NCI-H1048 (cell line): ENCODE results near the gene PWWP2B.

ENCODE experiments used
- DNase-seq: peaks from one replicate; lab custom pipeline; 2025; lab: John Stamatoyannopoulos, UW

Gene PWWP2B

DNA sequence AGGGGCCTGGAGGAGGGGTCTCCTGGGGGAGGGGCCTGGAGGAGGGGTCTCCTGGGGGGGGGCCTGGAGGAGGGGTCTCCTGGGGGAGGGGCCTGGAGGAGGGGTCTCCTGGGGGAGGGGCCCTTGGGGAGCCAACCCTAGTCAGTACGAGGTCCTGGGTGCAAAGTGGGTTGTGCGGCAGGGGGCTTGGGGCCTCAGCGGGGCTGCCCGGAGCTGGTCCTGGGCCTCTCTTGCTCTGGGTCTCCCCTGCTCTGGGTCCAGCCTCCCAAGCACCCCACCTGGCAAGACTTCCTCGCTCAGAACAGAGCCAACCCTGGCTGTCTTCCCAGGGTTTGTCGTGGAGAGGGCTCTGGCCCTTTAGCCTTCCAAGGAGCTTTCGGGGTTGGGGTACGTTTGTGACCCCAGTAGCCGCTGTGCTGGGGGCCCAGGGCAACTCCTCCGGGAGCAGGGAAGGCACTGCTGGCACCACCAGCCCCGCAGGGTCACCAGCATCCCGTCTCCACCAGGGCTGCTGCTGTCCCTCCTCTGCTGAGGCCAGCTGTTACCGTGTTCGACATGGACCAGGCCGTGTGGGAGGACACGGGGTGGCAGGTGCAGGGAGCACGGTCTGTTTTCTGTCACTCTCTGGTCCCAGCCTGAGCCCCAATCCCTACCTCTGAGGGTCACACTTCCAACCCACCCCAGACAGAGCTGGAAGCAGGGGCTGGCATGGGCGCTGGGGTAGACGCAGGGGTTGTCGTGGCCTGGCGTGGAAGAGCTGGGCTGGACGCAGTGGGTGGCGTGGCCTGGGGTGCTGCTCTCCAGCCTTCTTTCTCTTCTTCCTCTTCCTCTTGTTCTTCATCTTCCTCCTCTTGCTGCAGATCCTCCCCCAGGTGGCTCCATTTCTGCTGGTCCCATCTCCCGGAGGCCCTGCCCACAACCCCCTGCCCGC is 22.8 kb downstream of the PWWP2B start:
- DNase-seq = no peak

DNA sequence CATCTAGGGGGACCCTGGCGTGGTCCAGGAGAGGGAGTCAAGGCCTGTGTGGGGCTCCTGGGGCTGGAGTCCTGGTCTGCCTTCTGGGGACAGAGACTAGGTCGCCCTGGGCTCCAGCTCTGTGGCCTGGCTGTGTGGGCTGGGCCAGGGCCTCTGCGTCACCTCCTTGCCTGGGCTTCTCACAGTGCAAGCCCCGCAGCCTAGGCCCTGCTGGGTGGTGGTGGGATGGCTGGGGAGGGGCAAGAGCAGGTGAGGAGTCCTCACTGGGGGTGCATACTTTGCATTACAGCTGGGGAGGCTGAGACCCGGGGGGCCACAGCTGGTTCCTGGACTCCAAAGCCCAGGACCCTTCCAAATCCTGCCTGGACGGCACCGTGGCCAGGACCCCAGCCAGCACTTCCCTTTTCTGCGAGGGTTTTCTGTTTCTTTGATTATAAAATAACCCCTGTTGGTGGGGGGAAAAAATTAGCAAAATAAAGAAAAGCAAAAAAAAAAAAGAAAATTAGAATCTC is 23.5 kb downstream of the PWWP2B start:
- no peak for DNase-seq

DNA sequence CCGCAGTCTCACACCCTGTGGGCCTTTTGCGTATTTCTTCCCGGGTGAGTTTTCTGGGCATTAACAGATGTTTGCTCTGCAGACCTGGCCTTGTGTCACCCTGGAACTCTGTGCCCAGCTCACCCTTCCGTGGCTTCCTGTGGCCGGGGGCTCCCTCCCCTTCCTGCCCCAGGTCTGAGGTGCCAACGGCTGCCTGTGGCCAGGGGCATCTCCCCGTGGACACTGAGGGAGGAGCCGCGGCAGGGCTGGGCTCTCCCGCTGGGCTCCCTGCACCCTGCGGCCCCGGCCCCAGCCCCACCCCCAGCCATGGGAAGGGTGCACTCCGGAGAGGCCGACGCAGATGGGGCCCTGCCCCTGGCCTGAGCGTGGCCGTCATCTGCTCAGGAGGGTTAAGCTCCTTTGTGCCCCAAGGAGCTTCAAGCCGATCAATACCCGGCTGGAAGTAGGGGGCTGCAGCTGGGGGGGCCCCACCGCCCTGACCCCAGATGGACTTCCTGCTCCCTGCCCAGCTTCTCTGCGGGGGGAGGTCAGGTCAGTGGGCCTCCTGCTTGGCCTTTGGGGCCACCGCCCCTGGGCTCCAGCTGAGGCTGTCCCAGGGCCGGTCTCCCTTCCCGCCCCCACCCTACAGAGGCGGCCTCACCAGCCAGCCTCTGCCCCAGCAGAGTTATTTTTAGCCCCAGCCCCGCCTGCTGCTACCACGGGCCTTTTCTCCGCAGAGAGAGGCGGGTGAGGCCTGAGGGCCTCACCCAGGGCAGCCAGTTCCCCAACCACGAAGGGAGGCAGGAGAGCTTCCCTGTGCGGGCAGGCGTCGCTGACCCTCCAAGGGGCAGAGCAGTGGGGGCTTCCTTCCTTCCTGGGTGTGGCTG is 24.2 kb downstream of the PWWP2B start:
- DNase-seq = no peak

DNA sequence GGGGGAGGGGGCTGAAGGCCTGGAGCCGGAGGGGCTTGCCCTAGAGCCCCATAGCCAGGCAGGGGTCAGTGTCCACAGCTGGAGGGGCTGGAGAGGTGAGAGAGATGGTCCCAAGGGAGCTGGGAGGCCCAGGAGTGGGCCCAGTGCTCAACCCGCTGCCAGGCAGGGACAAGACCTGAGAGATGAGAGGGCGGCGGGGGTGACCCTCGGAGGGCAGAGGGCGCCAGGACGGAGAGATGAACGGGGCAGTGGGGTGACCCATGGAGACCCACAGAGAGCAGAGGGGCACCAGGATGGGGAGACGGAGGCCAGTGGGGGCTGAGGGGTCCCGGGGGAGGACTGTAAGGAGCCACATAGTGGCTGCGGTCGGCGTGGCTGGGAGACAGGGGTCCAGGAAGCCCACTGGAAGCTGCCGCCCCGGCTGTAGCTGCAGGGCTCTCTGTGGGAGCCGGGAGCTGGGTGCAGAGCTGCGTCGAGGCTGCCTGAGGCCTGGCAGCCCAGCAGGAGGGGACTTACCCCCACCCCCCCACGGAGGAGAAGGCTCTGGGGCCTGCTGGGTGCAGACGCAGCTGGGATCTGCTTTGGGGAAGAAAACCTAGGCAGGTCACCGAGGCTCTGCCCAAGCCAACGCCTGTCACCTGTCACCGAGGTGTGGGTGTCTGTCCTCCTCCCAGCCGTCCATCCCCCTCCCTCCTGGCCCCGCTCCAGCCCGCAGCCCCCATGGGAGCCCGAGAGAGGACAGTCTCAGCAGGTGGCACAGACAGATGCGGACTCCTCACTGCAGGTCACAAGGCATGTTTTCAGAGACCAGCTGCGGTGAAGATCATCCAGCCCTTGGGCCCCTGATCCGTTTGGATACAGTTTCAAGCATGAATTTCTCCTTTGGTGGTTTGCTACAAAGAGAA is 25.1 kb downstream of the PWWP2B start:
- no peak for DNase-seq

DNA sequence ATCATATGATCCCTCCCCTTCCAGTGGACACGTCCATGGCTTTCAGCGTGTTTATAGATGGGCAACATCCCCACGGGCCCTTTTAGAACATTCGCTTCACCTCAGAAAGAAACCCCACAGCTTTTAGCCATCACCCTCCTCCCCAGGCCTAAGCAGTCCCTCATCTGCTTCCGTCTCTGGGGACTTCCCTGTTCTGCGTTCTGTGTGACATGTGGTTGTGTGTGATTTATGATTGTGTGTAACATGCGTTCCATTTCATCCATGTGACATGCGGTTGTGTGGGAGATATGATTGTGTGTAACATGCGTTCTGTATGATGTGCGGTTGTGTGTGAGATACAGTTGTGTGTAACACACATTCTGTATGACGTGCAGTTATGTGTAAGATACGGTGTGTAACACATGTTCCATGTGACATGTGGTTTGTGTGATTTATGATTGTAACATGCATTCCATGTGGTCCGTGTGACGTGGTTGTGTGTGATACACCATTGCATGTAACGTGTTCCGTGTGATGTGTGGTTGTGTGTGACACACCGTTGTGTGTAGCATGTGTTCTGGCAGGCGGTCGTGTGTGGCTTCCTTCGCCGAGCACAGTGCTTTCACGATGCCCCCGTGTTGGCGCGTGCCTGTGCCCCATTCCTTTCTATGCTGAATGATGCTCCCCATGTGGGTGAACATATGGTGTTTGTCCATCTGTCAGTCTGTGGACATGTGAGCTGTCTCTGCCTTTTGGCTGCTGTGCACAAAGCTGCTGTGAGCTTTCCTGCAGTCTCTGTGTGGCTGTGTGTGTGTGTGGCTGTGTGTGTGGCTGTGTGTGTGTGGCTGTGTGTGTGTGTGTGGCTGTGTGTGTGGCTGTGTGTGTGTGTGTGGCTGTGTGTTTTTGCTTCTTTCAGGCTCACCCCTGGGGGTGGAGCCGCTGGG is 26.2 kb downstream of the PWWP2B start:
- DNase-seq = no peak

DNA sequence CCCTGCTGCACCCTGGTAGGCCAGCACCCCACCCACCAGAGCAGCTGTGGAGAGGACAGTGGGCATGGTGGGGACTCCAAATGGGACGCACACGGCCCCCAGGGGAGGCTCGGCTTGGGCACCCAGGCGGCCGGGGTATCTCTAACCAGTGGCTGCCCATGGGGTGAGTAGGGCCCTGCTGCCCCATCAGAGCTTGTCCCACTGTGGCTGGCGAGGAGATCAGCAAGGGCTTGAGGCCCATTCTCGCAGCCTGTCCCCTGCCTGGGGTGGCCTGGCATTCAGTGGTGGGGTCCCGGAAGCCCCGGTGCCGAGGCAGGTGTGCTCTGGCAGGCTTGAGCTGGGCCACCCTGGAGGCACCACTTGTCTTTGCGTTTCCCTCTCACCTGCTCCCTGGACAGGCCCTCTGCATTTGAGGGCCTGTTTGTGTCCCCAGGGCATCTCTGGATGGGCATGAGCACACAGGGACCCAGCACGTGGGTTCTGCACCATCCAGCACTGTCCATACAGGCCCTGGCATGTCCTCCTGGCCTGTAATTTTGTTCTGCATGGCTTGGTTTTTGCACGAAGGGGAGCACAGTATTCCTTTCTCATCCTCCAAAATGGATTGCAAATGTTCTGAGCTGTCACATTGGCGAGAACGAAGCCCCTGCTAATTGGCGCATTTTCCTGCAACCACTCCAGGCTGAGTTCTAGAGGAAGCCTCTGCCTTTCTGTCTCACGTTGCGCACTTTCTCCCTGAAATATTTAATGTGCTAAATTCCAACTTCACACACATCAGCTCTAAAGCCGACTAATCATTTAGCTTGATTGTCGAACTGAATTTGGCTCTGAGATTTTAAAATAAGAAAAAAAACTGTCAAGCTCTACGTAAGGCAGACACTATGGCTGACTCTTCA is 27.2 kb downstream of the PWWP2B start:
- no peak for DNase-seq

DNA sequence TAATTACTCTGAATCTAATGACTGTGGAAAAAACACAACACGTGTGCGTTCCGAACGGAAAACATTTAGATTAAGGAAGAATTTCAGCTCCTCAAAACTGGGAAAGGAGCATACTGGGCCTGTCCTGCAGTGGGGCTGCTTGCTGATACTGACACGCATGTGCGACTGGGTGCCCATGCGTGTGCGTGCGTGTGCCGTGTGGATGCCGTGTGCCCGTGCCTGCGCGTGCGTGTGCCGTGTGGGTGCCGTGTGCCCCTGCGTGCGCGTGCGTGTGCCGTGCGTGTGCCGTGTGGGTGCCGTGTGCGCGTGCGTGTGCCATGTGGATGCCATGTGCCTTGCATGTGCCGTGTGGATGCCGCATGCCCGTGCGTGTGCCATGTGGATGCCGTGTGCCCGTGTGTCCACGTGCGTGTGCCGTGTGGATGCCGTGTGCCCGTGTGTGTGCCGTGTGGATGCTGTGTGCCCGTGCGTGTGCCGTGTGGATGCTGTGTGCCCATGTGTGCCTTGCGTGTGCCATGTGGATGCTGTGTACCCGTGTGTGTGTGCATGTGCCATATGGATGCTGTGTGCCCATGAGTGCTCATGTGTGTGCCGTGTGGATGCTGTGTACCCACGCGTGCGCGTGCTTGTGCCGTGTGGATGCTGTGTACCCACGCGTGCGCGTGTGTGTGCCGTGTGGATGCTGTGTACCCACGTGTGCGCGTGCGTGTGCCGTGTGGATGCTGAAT is 28.2 kb downstream of the PWWP2B start:
- DNase-seq = no peak

DNA sequence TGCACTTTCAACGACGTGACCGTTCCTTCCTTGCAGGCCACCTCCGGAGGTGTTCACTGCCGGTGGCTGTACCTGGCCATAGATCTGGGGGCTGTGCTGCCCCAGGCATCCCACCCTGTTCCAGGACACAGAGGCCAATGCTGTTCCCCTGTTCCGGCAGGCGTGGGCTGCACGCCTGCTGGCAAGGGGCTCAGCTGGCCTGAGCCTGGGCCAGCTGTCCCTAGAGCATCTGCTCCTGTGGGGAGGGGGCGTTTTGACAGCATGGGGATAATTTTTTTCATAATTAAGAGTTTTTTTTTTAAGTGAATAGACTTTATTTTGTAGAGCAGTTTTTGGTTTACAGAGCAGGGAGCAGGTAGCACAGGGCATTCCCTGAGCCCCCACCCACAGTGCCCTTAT is 28.8 kb downstream of the PWWP2B start:
- DNase-seq = no peak

DNA sequence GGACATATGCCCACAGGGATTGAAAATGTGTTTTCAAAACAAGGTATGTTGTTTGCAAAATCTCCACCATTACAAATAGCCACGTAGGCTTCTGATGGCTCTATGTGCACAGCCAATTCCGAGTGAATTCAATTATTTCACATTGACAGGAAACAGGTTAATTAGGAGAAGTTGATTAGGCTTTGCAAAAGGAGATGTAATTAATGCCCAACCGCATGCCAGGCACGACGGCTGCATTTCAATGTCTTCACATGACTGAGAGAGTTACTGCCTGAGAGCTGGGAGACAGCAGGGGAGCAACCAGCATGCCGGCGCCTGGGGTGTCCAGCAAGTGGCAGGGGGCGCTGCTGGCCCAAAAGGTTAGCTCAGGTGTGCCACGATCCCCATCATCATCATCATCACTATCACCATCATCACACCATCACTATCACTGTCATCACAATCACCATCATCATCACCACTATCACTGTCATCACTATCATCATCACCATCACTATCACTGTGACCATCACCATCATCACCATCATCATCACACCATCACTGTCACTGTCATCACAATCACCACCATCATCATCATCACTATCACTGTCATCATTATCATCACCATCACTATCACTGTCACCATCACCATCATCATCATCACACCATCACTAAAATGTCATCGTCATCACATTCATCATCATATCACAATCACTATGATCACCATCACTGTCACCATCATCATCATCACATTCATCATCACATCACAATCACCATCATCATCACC is 30.2 kb downstream of the PWWP2B start:
- DNase-seq = no peak

DNA sequence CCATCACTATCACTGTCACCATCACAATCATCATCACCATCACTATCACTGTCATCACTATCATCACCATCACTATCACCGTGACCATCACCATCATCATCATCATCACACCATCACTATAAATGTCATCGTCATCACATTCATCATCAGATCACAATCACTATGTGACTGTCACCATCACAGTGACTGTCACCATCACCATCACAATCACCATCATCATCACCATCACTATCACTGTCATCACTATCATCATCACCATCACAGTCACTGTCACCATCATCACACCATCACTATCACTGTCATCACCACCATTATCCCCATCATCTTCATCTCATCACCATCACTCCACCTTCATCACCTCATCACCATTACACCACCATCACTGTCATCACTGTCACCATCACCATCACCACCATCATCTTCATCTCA is 31.0 kb downstream of the PWWP2B start:
- no peak for DNase-seq

DNA sequence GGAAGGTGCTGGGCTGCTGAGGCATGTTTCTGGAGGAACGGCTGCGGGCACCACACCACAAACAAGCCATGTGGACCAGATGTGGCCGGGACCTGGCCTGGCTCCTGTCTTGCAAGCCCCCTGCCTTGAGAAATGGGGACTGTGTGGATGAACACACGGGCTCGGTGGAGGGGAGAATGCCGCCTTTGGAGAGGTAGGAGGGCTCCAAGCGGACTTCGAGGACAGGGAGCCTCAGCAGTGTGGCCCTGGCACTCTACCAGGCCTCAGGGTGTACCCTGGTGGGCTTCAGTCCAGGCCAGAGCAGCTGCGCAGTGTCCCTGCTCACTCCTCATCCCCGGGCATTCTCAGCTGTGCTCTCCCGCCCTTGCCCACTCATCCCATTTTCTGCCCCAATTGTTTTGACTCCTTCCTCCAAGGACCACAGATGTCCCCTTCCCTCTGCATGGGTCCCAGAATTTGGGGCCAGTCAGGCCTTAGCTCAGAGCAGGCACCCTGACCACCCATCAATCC is 31.5 kb downstream of the PWWP2B start:
- DNase-seq = no peak

DNA sequence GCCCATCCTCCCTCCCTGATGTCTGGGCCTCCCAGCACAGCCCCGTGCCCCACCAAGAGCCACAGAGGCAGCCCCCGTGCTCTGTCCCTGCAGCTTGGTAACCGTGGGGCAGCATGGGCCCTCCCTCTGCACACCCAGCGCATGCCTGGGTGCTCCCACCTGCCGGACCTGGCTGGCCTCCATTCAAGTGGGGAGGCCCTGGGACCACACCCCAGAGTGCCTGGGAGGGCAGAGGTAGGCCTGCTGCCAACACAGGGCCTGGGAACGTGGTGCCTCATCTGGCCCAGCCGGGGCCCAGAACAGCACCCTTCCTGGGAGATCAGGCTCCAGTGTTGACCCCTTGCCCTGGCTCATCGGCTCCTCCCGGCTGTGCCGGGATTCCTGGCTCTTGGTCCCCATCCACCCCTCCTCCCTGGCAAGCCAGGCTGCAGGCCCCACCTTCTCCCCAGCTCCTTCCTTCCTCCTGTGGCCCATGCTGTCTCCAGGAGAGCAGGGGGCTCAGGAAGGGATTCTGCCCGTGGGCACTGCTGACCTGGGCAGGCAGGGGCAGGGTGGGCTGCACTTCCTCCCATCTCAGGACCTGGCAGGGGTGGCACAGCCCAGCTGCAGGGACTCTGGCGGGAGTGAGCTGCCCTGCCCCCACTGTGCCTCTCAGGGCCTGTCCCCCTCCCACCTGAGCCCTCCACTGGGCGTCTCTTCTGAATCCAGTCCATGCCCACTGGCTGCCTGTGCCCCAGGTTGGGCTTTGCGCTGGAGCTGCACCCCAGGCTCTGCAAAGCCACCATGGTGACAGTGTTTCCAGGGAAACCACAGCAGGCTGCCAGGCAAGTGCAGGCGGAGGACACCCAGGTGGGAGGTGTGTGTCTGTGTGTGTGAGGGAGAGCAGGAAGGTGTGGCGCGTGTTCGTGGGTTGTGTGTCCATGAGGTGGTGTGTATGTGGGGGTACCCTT is 32.6 kb downstream of the PWWP2B start:
- DNase-seq = no peak

DNA sequence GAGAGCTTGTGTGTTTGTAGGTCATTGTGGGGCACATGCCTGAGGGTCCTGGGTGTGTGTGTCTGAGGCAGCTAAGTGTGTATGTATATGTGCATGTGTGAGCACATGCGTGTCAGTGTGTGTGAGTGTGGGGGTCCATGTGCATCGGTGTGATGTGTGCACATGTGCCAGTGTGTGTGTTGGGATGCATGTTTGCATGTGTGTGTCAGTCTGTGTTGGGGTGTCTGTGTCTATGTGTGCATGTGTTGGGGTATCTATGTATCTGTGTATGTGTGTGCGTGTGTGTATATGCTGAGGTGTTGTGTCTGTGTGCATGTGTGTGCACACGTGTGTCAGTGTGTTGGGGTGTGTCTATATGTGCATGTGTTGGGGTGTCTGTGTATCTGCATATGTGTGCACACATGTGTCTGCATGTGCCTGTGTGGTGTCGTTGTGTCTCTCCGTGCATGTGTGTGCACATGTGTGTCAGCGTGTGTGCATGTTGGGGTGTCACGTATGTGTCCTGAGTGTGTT is 33.3 kb downstream of the PWWP2B start:
- DNase-seq = no peak

DNA sequence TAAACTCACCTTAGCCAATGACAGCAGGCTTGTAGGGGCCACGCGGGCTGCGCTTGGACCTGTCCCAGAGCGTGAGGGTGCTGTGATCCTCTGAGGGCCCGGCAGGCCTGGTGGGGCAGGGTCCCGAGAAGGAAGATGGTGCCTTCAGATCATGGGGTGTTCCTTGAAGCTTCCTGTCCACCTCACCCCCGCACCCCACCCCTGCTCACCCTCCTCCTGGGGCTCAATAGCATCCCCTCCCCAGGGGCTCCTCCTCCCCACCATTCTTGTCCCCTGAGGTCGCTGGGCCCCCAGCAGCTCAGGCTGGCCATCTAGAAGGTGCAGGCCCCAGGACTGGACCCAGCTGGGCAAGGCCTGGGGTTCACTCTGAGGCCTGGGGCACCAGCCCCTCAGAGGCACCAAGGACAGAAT is 33.9 kb downstream of the PWWP2B start:
- no peak for DNase-seq

DNA sequence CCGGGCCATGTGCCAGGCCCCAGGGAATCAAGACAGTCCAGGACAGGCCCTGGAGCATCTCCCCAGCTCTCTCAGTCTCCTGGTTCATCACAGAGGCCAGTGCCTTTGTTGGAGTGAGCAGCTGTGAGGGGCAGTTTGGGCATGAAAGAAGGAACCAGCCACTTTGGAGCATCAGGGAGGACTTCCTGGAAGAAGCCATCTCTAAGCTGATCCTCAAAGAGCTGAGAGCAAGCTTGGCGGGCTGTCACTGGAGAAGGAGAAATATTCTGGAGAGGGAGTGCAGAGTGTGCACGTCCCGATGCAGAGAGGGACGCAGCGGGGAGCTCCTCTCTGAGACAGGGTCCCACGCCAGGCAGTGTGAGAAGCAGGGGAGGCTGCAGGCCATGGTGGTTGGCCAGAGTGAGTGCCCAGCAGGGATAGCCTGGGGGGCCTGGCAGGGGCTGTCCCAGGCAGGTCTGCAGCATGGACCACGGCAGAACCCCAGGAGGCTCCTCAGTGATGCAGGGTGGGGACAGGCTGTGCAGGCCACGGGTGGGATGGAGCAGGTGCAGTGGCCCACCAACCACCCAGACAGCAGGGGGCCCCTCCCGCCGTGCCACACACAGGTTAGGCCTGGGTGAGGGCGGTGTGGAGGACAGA is 34.7 kb downstream of the PWWP2B start:
- no peak for DNase-seq

DNA sequence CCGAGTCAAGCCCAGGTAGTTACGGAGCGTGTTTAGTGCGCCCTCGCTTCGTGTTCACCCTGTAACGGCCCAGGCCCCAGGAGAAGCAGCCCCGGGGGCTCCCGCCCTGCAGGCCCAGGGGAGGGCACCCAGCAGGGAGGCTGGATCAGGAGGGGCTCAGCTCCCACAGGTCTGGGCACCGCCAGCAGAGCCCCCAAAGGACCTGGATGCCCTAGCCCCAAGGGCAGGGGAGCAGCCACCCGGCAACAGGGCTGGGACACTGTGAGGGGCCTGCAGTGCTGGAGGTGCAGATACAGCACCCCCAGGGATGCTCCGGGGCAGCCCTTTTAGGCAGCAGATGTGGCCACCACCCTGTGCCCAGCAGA is 35.2 kb downstream of the PWWP2B start:
- no peak for DNase-seq
